ENCODE measurements around the gene ITIH4. TPM values are rescaled to one million over a fixed set of nuclear protein-coding genes. Genes with fewer than 3 reads are reported as not detected.

Gene ITIH4
- total RNA-seq, 1 experiment from 2014 or later = 1.7 TPM

- Histone ChIP-seq H3K9me3 (ENCODE audit: low read depth, low read length, poor library complexity, severe bottlenecking) (no peaks in the 10 kb centered on the region), H3K4me3 (ENCODE audit: low read depth, low read length, poor library complexity, severe bottlenecking) (no peak overlapping the region), H3K4me1 (ENCODE audit: insufficient read depth, low read length, poor library complexity, severe bottlenecking) (no peaks in the 10 kb centered on the region), H3K27ac (ENCODE audit: low read depth, low read length, poor library complexity, severe bottlenecking) (no peak overlapping the region), H3K36me3 (ENCODE audit: insufficient read depth, low read length, poor library complexity, severe bottlenecking) (no peaks in the 10 kb centered on the region), H3K27me3 (replicated peaks; ENCODE audit: insufficient read depth, low read depth, low read length, poor library complexity) (no peaks in the 10 kb centered on the region)
- BruUV-seq (replicated peaks) = no TSS peak
- ChIA-PET CTCF (no interaction called here), POLR2A (ENCODE audit: low non-redundant PET) (no interaction called here)
- DNase-seq (ENCODE audit: low spot score) = no peak
- intact Hi-C loops (cut with micrococcal nuclease; ENCODE audit: unreplicated experiment) = loop anchor here (5.0 kb wide), 1 partner anchor 223 kb away; no protein-coding TSS in a partner anchor
- TF ChIP-seq EZH2 (IDR thresholded peaks at IDR 0.05; ENCODE audit: borderline replicate concordance, low read depth, low read length, poor library complexity, severe bottlenecking) = no peak
- TF ChIP-seq, protein P1, sequence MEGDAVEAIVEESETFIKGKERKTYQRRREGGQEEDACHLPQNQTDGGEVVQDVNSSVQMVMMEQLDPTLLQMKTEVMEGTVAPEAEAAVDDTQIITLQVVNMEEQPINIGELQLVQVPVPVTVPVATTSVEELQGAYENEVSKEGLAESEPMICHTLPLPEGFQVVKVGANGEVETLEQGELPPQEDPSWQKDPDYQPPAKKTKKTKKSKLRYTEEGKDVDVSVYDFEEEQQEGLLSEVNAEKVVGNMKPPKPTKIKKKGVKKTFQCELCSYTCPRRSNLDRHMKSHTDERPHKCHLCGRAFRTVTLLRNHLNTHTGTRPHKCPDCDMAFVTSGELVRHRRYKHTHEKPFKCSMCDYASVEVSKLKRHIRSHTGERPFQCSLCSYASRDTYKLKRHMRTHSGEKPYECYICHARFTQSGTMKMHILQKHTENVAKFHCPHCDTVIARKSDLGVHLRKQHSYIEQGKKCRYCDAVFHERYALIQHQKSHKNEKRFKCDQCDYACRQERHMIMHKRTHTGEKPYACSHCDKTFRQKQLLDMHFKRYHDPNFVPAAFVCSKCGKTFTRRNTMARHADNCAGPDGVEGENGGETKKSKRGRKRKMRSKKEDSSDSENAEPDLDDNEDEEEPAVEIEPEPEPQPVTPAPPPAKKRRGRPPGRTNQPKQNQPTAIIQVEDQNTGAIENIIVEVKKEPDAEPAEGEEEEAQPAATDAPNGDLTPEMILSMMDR (conservative IDR thresholded peaks at IDR 0.05; ENCODE audit: low read depth, low read length) = no peak
Observed at GRCh38 chr3:52849656-52850055, 19.2 kb upstream of the ITIH4 start.

GRCh38 chr3:52848617-52849016 is 18.1 kb upstream of the ITIH4 start:
- H3K36me3 ChIP-seq (ENCODE audit: insufficient read depth, low read length, poor library complexity, severe bottlenecking) = no peaks in the 10 kb centered on the region
- H3K9me3 ChIP-seq (ENCODE audit: low read depth, low read length, poor library complexity, severe bottlenecking) = no peaks in the 10 kb centered on the region
- intact Hi-C loops (cut with micrococcal nuclease; ENCODE audit: unreplicated experiment) = no loop called here
- BruUV-seq (replicated peaks) = no TSS peak
- TF ChIP-seq, protein P1 (conservative IDR thresholded peaks at IDR 0.05; ENCODE audit: low read depth, low read length) = no peak
- TF ChIP-seq EZH2 (IDR thresholded peaks at IDR 0.05; ENCODE audit: borderline replicate concordance, low read depth, low read length, poor library complexity, severe bottlenecking) = no peak
- ChIA-PET CTCF (no interaction called here), POLR2A (ENCODE audit: low non-redundant PET) (no interaction called here)
- no peak for DNase-seq (ENCODE audit: low spot score)
- H3K4me1 ChIP-seq (ENCODE audit: insufficient read depth, low read length, poor library complexity, severe bottlenecking) = no peaks in the 10 kb centered on the region
- no peak overlapping the region for H3K27ac ChIP-seq (ENCODE audit: low read depth, low read length, poor library complexity, severe bottlenecking)
- no peaks in the 10 kb centered on the region for H3K27me3 ChIP-seq (replicated peaks; ENCODE audit: insufficient read depth, low read depth, low read length, poor library complexity)
- no peak overlapping the region for H3K4me3 ChIP-seq (ENCODE audit: low read depth, low read length, poor library complexity, severe bottlenecking)

GRCh38 chr3:52847726-52848125 is 17.3 kb upstream of the ITIH4 start:
- Histone ChIP-seq H3K4me1 (ENCODE audit: insufficient read depth, low read length, poor library complexity, severe bottlenecking) (no peaks in the 10 kb centered on the region), H3K27ac (ENCODE audit: low read depth, low read length, poor library complexity, severe bottlenecking) (no peak overlapping the region), H3K27me3 (replicated peaks; ENCODE audit: insufficient read depth, low read depth, low read length, poor library complexity) (no peaks in the 10 kb centered on the region), H3K4me3 (ENCODE audit: low read depth, low read length, poor library complexity, severe bottlenecking) (no peak overlapping the region), H3K9me3 (ENCODE audit: low read depth, low read length, poor library complexity, severe bottlenecking) (no peaks in the 10 kb centered on the region), H3K36me3 (ENCODE audit: insufficient read depth, low read length, poor library complexity, severe bottlenecking) (no peaks in the 10 kb centered on the region)
- intact Hi-C loops (cut with micrococcal nuclease; ENCODE audit: unreplicated experiment) = no loop called here
- no peak for TF ChIP-seq EZH2 (IDR thresholded peaks at IDR 0.05; ENCODE audit: borderline replicate concordance, low read depth, low read length, poor library complexity, severe bottlenecking)
- TF ChIP-seq, protein P1 (conservative IDR thresholded peaks at IDR 0.05; ENCODE audit: low read depth, low read length) = no peak
- DNase-seq (ENCODE audit: low spot score) = no peak
- POLR2A ChIA-PET (ENCODE audit: low non-redundant PET) = no interaction called here
- CTCF ChIA-PET = no interaction called here
- no TSS peak for BruUV-seq (replicated peaks)
